Tibial artery (tissue), 4 donors: ENCODE results near the gene MX1.

Experiments
- DNase-seq, 2 donors: peaks; one replicate each; pipeline ENCODE4 v3.0.0-alpha.2; 2019
- H3K27ac ChIP-seq, 2 donors: fragments of 200-600 bp; sonication (generic) in 1 of 2; 1 replicate in 1 of 2; 2 replicates in 1 of 2; pipeline ENCODE4 v1.5.1; 2018 to 2019; ENCODE audit warnings: mild to moderate bottlenecking in 1 of 2
- H3K27me3 ChIP-seq, 2 donors: fragments of 200-600 bp; sonication (generic) in 1 of 2; one replicate each; pipeline versions ENCODE4 v1.5.1 to v1.6.0; 2016 to 2019
- H3K36me3 ChIP-seq, 3 donors: fragments of 200-600 bp; sonication (generic) in 2 of 3; one replicate each; pipeline ENCODE4 v1.5.1; 2016 to 2019; ENCODE audit warnings: mild to moderate bottlenecking in 2 of 3
- H3K4me1 ChIP-seq, 4 donors: fragments of 200-600 bp; sonication (generic) in 2 of 4; 1 replicate in 3 of 4; 2 replicates in 1 of 4; pipeline ENCODE4 v1.5.1; 2016 to 2019
- H3K4me3 ChIP-seq, 2 donors: fragments of 200-600 bp; sonication (generic) in 1 of 2; 1 replicate in 1 of 2; 2 replicates in 1 of 2; pipeline ENCODE4 v1.5.1; 2018 to 2019; ENCODE audit warnings: mild to moderate bottlenecking in 2 of 2
- H3K9me3 ChIP-seq, 3 donors: fragments of 200-600 bp; sonication (generic) in 1 of 3; one replicate each; pipeline ENCODE4 v1.5.1; 2016 to 2019
- CTCF ChIP-seq, 2 experiments: fragments of 200-600 bp in 1 of 2; fragments of 450-650 bp in 1 of 2; IDR thresholded peaks; one replicate each; pipeline ENCODE4 v1.5.1; 2017 to 2019; ENCODE audit warnings: antibody characterized with exemption in 2 of 2, mild to moderate bottlenecking in 1 of 2, moderate library complexity in 1 of 2
- intact Hi-C: fragments of 100-400 bp; cut with DNase I; formaldehyde crosslinking; loops from one replicate; pipeline ENCODE4 v1.15.0; 2023; ENCODE audit warnings: low total_unique reads

The MX1 gene

GRCh38 chr21:41442481-41443186 lies 16.6 kb downstream of the MX1 start:
- H3K27ac ChIP-seq = no peak overlapping the region
- H3K4me3 ChIP-seq = no peak overlapping the region
- H3K36me3 ChIP-seq = peaks cover 43 to 92% (median 75%) of the 10 kb centered on the region in 3 donors
- intact Hi-C loops = no loop called here
- no peaks in the 10 kb centered on the region for H3K9me3 ChIP-seq
- H3K4me1 ChIP-seq = no peaks in the 10 kb centered on the region
- no peak for TF ChIP-seq CTCF (IDR thresholded peaks at IDR 0.05)
- DNase-seq = no peak
- no peaks in the 10 kb centered on the region for H3K27me3 ChIP-seq

- intact Hi-C loops = no loop called here
- no peak overlapping the region for H3K27ac ChIP-seq
- no peak for TF ChIP-seq CTCF (IDR thresholded peaks at IDR 0.05)
- H3K9me3 ChIP-seq = no peaks in the 10 kb centered on the region
- H3K27me3 ChIP-seq = no peaks in the 10 kb centered on the region
- DNase-seq = peak in 1 of 2 donors; percentile 15
- H3K4me1 ChIP-seq = no peaks in the 10 kb centered on the region
- H3K36me3 ChIP-seq = peaks cover 42 to 95% (median 67%) of the 10 kb centered on the region in 3 donors
- no peak overlapping the region for H3K4me3 ChIP-seq
Measured at GRCh38 chr21:41443562-41443961, 17.5 kb downstream of the MX1 start.

GRCh38 chr21:41444703-41445464 lies 18.8 kb downstream of the MX1 start:
- Histone ChIP-seq H3K27ac (no peak overlapping the region), H3K4me3 (no peak overlapping the region), H3K27me3 (no peaks in the 10 kb centered on the region), H3K9me3 (no peaks in the 10 kb centered on the region), H3K4me1 (no peaks in the 10 kb centered on the region), H3K36me3 (peaks cover 51 to 95% (median 68%) of the 10 kb centered on the region in 3 donors)
- DNase-seq = peak in 1 of 2 donors; percentile 39
- intact Hi-C loops = no loop called here
- no peak for TF ChIP-seq CTCF (IDR thresholded peaks at IDR 0.05)

GRCh38 chr21:41445465-41445862 lies 19.4 kb downstream of the MX1 start:
- no peaks in the 10 kb centered on the region for H3K4me1 ChIP-seq
- intact Hi-C loops = no loop called here
- no peaks in the 10 kb centered on the region for H3K9me3 ChIP-seq
- H3K27me3 ChIP-seq = no peaks in the 10 kb centered on the region
- no peak overlapping the region for H3K4me3 ChIP-seq
- no peak overlapping the region for H3K27ac ChIP-seq
- peak in 1 of 2 donors; percentile 25 for DNase-seq
- TF ChIP-seq CTCF (IDR thresholded peaks at IDR 0.05) = no peak
- peaks cover 47 to 94% (median 73%) of the 10 kb centered on the region in 3 donors for H3K36me3 ChIP-seq

- Histone ChIP-seq H3K9me3 (no peaks in the 10 kb centered on the region), H3K27me3 (no peaks in the 10 kb centered on the region), H3K36me3 (peaks cover 36 to 92% (median 62%) of the 10 kb centered on the region in 3 donors), H3K4me1 (no peaks in the 10 kb centered on the region), H3K4me3 (no peak overlapping the region), H3K27ac (no peak overlapping the region)
- no peak for DNase-seq
- TF ChIP-seq CTCF (IDR thresholded peaks at IDR 0.05) = no peak
- intact Hi-C loops = no loop called here
Measured at GRCh38 chr21:41446586-41446985, 20.5 kb downstream of the MX1 start.
